Naive B cell (primary cell): Measurements from ENCODE around the gene INO80. TPM values are rescaled to one million over a fixed set of nuclear protein-coding genes. Genes with fewer than 3 reads are reported as not detected.
"Not testable (repeated sequence)": the region's sequence is repeated elsewhere in the genome, so short reads cannot be mapped to it uniquely, and the experiment has no call there.

ENCODE experiments used
- ATAC-seq, 2 donors: fragments of 150-1000 bp; cut with Tn5 transposase; 2 replicates each; pipeline ENCODE4 v1.10.0; 2021; ENCODE audit warnings: low read depth in 2 of 2, mild to moderate bottlenecking in 2 of 2, moderate library complexity in 2 of 2
- DNase-seq: peaks from one replicate; pipeline ENCODE4 v3.0.0; 2022
- H3K27ac Mint-ChIP-seq, 6 donors: one replicate each; pipeline ENCODE4 v1.8.0; 2020 to 2022; ENCODE audit warnings: mild to moderate bottlenecking in 6 of 6, mixed read lengths in 6 of 6, moderate library complexity in 5 of 6, inconsistent platforms in 2 of 6
- H3K27me3 Mint-ChIP-seq, 3 donors: one replicate each; pipeline ENCODE4 v1.8.0; 2021 to 2022; ENCODE audit warnings: mixed read lengths in 3 of 3, mild to moderate bottlenecking in 1 of 3
- H3K36me3 Mint-ChIP-seq, 2 donors: one replicate each; pipeline ENCODE4 v1.8.0; 2020 to 2022; ENCODE audit warnings: mixed read lengths in 2 of 2, inconsistent platforms in 1 of 2, mild to moderate bottlenecking in 1 of 2
- H3K4me1 Mint-ChIP-seq, 3 donors: one replicate each; pipeline ENCODE4 v1.8.0; 2020 to 2022; ENCODE audit warnings: mixed read lengths in 3 of 3, inconsistent platforms in 1 of 3, mild to moderate bottlenecking in 1 of 3, moderate library complexity in 1 of 3
- H3K4me3 Mint-ChIP-seq, 8 donors: one replicate each; pipeline ENCODE4 v1.8.0; 2020 to 2022; ENCODE audit warnings: mild to moderate bottlenecking in 8 of 8, mixed read lengths in 8 of 8, moderate library complexity in 8 of 8, inconsistent platforms in 2 of 8
- H3K9me3 Mint-ChIP-seq, 7 donors: one replicate each; pipeline ENCODE4 v1.8.0; 2020 to 2022; ENCODE audit warnings: mixed read lengths in 7 of 7, mild to moderate bottlenecking in 5 of 7, inconsistent platforms in 2 of 7, moderate library complexity in 1 of 7
- polyA plus RNA-seq, 6 donors: library from polyadenylated mRNA; unstranded; fragments of 300-500 nt; fragmentation: Illumina TruSeq; gene quantifications; one replicate each; pipeline ENCODE4 v1.2.3, GENCODE V29; 2021; ENCODE audit warnings: low read depth in 6 of 6

The INO80 gene
- polyA plus RNA-seq, 6 donors from 2014 or later = 3.4 to 17.1 (median 7.5) TPM

GRCh38 chr15:40960151-40960885 lies 155.8 kb downstream of the INO80 start:
- Mint-ChIP-seq H3K27ac (peak overlapping the region in 3 of 6 donors; percentile 50 to 93 (median 89)), H3K4me3 (peak overlapping the region in 2 of 8 donors; percentile 23 to 70), H3K9me3 (peaks cover 0 to 1% (median 0%) of the 10 kb centered on the region in 7 donors), H3K27me3 (peaks cover 0 to 18% (median 12%) of the 10 kb centered on the region in 3 donors), H3K4me1 (peaks cover 11 to 18% (median 11%) of the 10 kb centered on the region in 3 donors), H3K36me3 (no peaks in the 10 kb centered on the region)
- no peak for ATAC-seq
- no peak for DNase-seq

GRCh38 chr15:40959331-40960141 lies 156.5 kb downstream of the INO80 start:
- Mint-ChIP-seq H3K4me1 (peaks cover 9 to 17% (median 11%) of the 10 kb centered on the region in 3 donors), H3K27me3 (peaks cover 0 to 14% (median 10%) of the 10 kb centered on the region in 3 donors), H3K4me3 (peak overlapping the region in 2 of 8 donors; percentile 23 to 70), H3K9me3 (peaks cover 0 to 1% (median 0%) of the 10 kb centered on the region in 7 donors), H3K36me3 (no peaks in the 10 kb centered on the region), H3K27ac (peak overlapping the region in 2 of 6 donors; percentile 50 to 93)
- DNase-seq (no peak), ATAC-seq (peak; percentile 82 to 90)

- Mint-ChIP-seq H3K27me3 (peaks cover 0 to 9% (median 6%) of the 10 kb centered on the region in 3 donors), H3K4me1 (peaks cover 14 to 19% (median 15%) of the 10 kb centered on the region in 3 donors), H3K4me3 (peak overlapping the region in 2 of 8 donors; percentile 4 to 12), H3K36me3 (no peaks in the 10 kb centered on the region), H3K27ac (peak overlapping the region in 2 of 6 donors; percentile 43 to 53), H3K9me3 (peaks cover 0 to 1% (median 0%) of the 10 kb centered on the region in 7 donors)
- no peak for DNase-seq
- no peak for ATAC-seq
Observed at GRCh38 chr15:40958723-40959122, 157.4 kb downstream of the INO80 start.

- peaks cover 19 to 21% (median 20%) of the 10 kb centered on the region in 3 donors for H3K4me1 Mint-ChIP-seq
- H3K27ac Mint-ChIP-seq = peak overlapping the region in 2 of 6 donors; percentile 43 to 96
Observed at GRCh38 chr15:40958146-40958545, 157.9 kb downstream of the INO80 start.

GRCh38 chr15:40957581-40958051 lies 158.5 kb downstream of the INO80 start:
- Mint-ChIP-seq H3K36me3 (no peaks in the 10 kb centered on the region), H3K27ac (peak overlapping the region in 1 of 6 donors; percentile 43), H3K9me3 (no peaks in the 10 kb centered on the region), H3K4me3 (no peak overlapping the region), H3K4me1 (peaks cover 22 to 26% (median 24%) of the 10 kb centered on the region in 3 donors), H3K27me3 (no peaks in the 10 kb centered on the region)
- ATAC-seq (no peak), DNase-seq (no peak)

More at GRCh38 chr15:40958146-40958545, 157.9 kb downstream of the INO80 start:
- Mint-ChIP-seq H3K9me3 (peaks cover 0 to under 1% (median 0%) of the 10 kb centered on the region in 7 donors), H3K36me3 (no peaks in the 10 kb centered on the region), H3K4me3 (no peak overlapping the region), H3K27me3 (peaks cover 0 to 5% (median 3%) of the 10 kb centered on the region in 3 donors)
- no peak for ATAC-seq
- DNase-seq = no peak

- peak overlapping the region in 1 of 8 donors; percentile 9 for H3K4me3 Mint-ChIP-seq
- ATAC-seq (no peak), DNase-seq (no peak)
- no peaks in the 10 kb centered on the region for H3K9me3 Mint-ChIP-seq
- no peaks in the 10 kb centered on the region for H3K36me3 Mint-ChIP-seq
- H3K27me3 Mint-ChIP-seq = no peaks in the 10 kb centered on the region
- H3K4me1 Mint-ChIP-seq = peaks cover 23 to 30% (median 29%) of the 10 kb centered on the region in 3 donors
- no peak overlapping the region for H3K27ac Mint-ChIP-seq
Observed at GRCh38 chr15:40957041-40957555, 159.0 kb downstream of the INO80 start.

GRCh38 chr15:40956541-40956982 lies 159.5 kb downstream of the INO80 start:
- Mint-ChIP-seq H3K4me3 (peak overlapping the region in 2 of 8 donors; percentile 9 to 61), H3K27me3 (no peaks in the 10 kb centered on the region), H3K4me1 (peaks cover 23 to 31% (median 30%) of the 10 kb centered on the region in 3 donors), H3K9me3 (no peaks in the 10 kb centered on the region), H3K36me3 (no peaks in the 10 kb centered on the region), H3K27ac (no peak overlapping the region)
- no peak for DNase-seq
- ATAC-seq = no peak

- DNase-seq (no peak), ATAC-seq (no peak)
- H3K27ac Mint-ChIP-seq = no peak overlapping the region
- H3K9me3 Mint-ChIP-seq = no peaks in the 10 kb centered on the region
- no peaks in the 10 kb centered on the region for H3K36me3 Mint-ChIP-seq
- H3K4me1 Mint-ChIP-seq = peaks cover 23 to 31% (median 30%) of the 10 kb centered on the region in 3 donors
- no peaks in the 10 kb centered on the region for H3K27me3 Mint-ChIP-seq
- peak overlapping the region in 3 of 8 donors; percentile 9 to 81 (median 77) for H3K4me3 Mint-ChIP-seq
Observed at GRCh38 chr15:40955930-40956540, 160.0 kb downstream of the INO80 start.

GRCh38 chr15:40955141-40955903 lies 160.8 kb downstream of the INO80 start:
- Mint-ChIP-seq H3K9me3 (no peaks in the 10 kb centered on the region), H3K27me3 (no peaks in the 10 kb centered on the region), H3K4me1 (peaks cover 22 to 31% (median 30%) of the 10 kb centered on the region in 3 donors), H3K27ac (no peak overlapping the region), H3K4me3 (peak overlapping the region in 6 of 8 donors; percentile 41 to 96 (median 90)), H3K36me3 (no peaks in the 10 kb centered on the region)
- no peak for DNase-seq
- no peak for ATAC-seq

- DNase-seq, H3K9me3 Mint-ChIP-seq, H3K36me3 Mint-ChIP-seq, ATAC-seq, H3K27me3 Mint-ChIP-seq: not testable (repeated sequence)
- H3K4me1 Mint-ChIP-seq = peaks cover 14 to 25% (median 20%) of the 10 kb centered on the region in 3 donors
- H3K4me3 Mint-ChIP-seq = peak overlapping the region; percentile 86 to 96 (median 94)
- peak overlapping the region in 4 of 6 donors; percentile 54 to 88 (median 77) for H3K27ac Mint-ChIP-seq
Observed at GRCh38 chr15:40954158-40954848, 161.8 kb downstream of the INO80 start.

- DNase-seq (no peak), ATAC-seq (no peak)
- Mint-ChIP-seq H3K4me1 (peaks cover 11 to 23% (median 20%) of the 10 kb centered on the region in 3 donors), H3K27me3 (peaks cover 12 to 14% (median 12%) of the 10 kb centered on the region in 3 donors), H3K27ac (peak overlapping the region in 1 of 6 donors; percentile 54), H3K4me3 (peak overlapping the region; percentile 86 to 96 (median 94)), H3K36me3 (no peaks in the 10 kb centered on the region), H3K9me3 (no peaks in the 10 kb centered on the region)
Observed at GRCh38 chr15:40953713-40954074, 162.4 kb downstream of the INO80 start.
